IMR-90 (cell line): Measurements from ENCODE around the gene ATG101. TPM values are rescaled to one million over a fixed set of nuclear protein-coding genes. Genes with fewer than 3 reads are reported as not detected.

Experiments
- ATAC-seq: fragments of 200-7000 bp; cut with Tn5 transposase; 2 replicates; pipeline ENCODE4 v1.9.1; 2020; ENCODE audit warnings: low read depth, mild to moderate bottlenecking, moderate library complexity
- BruUV-seq: library from RNA; stranded (reverse); fragments of 400-500 nt; replicated peaks from 2 replicates; lab custom pipeline; 2021; lab: Mats Ljungman, UMichigan
- CTCF ChIA-PET: fragments of 300-600 bp; formaldehyde crosslinking; extraction: SDS; loops from one replicate; lab custom pipeline; 2021; ENCODE audit warnings: antibody characterized with exemption; lab: Yijun Ruan, JAX
- POLR2A ChIA-PET: fragments of 300-600 bp; sonication (Branson Sonifier 250); formaldehyde crosslinking; loops from one replicate; lab custom pipeline; 2022; ENCODE audit warnings: antibody characterized with exemption; ENCODE audit not compliant: unreplicated experiment; lab: Charles Lee
- DNase-seq: peaks from one replicate; pipeline ENCODE4 v3.0.0; 2013
- H2AFZ ChIP-seq: replicated peaks from 2 replicates; pipeline ENCODE3; 2013; ENCODE audit warnings: low read length, mild to moderate bottlenecking; ENCODE audit not compliant: poor library complexity
- H2AK5ac ChIP-seq: 2 replicates; pipeline ENCODE4 v1.6.1; 2013; ENCODE audit warnings: low read depth, low read length, inconsistent platforms
- H2AK9ac ChIP-seq: replicated peaks from 2 replicates; pipeline ENCODE3; 2013; ENCODE audit warnings: mild to moderate bottlenecking, low read depth, low read length, moderate library complexity; ENCODE audit not compliant: poor library complexity
- H2BK120ac ChIP-seq: 2 replicates; pipeline ENCODE4 v1.6.1; 2013; ENCODE audit warnings: low read depth, low read length, inconsistent platforms
- H2BK15ac ChIP-seq: 3 replicates; pipeline ENCODE4 v1.6.1; 2013; ENCODE audit warnings: low read depth, low read length, inconsistent platforms
- H2BK20ac ChIP-seq: 2 replicates; pipeline ENCODE4 v1.6.1; 2013; ENCODE audit warnings: low read depth, mild to moderate bottlenecking, inconsistent platforms, low read length, moderate library complexity
- H2BK5ac ChIP-seq: 2 replicates; pipeline ENCODE4 v1.6.1; 2013; ENCODE audit warnings: mild to moderate bottlenecking, low read depth, low read length, inconsistent platforms; ENCODE audit not compliant: poor library complexity, severe bottlenecking
- H3K14ac ChIP-seq: replicated peaks from 2 replicates; pipeline ENCODE4 v1.6.1; 2013; ENCODE audit warnings: low read depth, low read length, inconsistent platforms
- H3K18ac ChIP-seq: 2 replicates; pipeline ENCODE4 v1.6.1; 2013; ENCODE audit warnings: low read depth, low read length, control low read depth
- H3K23ac ChIP-seq: 2 replicates; pipeline ENCODE4 v1.6.1; 2013; ENCODE audit warnings: low read depth, low read length, inconsistent platforms
- H3K27ac ChIP-seq: 2 replicates; pipeline ENCODE4 v1.5.1; 2013; ENCODE audit warnings: mild to moderate bottlenecking, control low read depth, low read length; ENCODE audit not compliant: insufficient read depth
- H3K27me3 ChIP-seq: 2 replicates; pipeline ENCODE4 v1.6.1; 2013; ENCODE audit warnings: low read length; ENCODE audit not compliant: control insufficient read depth, insufficient read depth
- H3K36me3 ChIP-seq: 2 replicates; pipeline ENCODE4 v1.6.1; 2013; ENCODE audit warnings: low read length, mixed read lengths; ENCODE audit not compliant: control insufficient read depth, insufficient read depth
- H3K4ac ChIP-seq: 2 replicates; pipeline ENCODE4 v1.6.1; 2013; ENCODE audit warnings: low read depth, low read length, inconsistent platforms
- H3K4me1 ChIP-seq: 2 replicates; pipeline ENCODE4 v1.6.1; 2013; ENCODE audit warnings: low read length, mixed read lengths; ENCODE audit not compliant: control insufficient read depth, insufficient read depth
- H3K4me2 ChIP-seq: 2 replicates; pipeline ENCODE4 v1.6.1; 2013; ENCODE audit warnings: low read depth, mild to moderate bottlenecking, control low read depth, low read length, moderate library complexity
- H3K4me3 ChIP-seq: 2 replicates; pipeline ENCODE4 v1.5.1; 2013; ENCODE audit warnings: low read depth, mild to moderate bottlenecking, control low read depth, low read length, moderate library complexity; ENCODE audit not compliant: insufficient read depth
- H3K56ac ChIP-seq: 2 replicates; pipeline ENCODE4 v1.6.1; 2013; ENCODE audit warnings: low read length, inconsistent platforms; ENCODE audit not compliant: insufficient read depth; ENCODE audit errors: extremely low read depth
- H3K79me1 ChIP-seq, 2 experiments: 2 replicates each; pipeline ENCODE4 v1.6.1; 2013; ENCODE audit warnings: low read length in 2 of 2, inconsistent platforms in 1 of 2, low read depth in 1 of 2
- H3K9ac ChIP-seq: 2 replicates; pipeline ENCODE4 v1.6.1; 2013; ENCODE audit warnings: low read depth, low read length, control low read depth
- H3K9me1 ChIP-seq: 2 replicates; pipeline ENCODE4 v1.6.1; 2013; ENCODE audit warnings: low read length, inconsistent platforms; ENCODE audit not compliant: insufficient read depth
- H3K9me3 ChIP-seq: 2 replicates; pipeline ENCODE4 v1.6.1; 2013; ENCODE audit warnings: low read length; ENCODE audit not compliant: control insufficient read depth, insufficient read depth
- H4K20me1 ChIP-seq: 2 replicates; pipeline ENCODE4 v1.6.1; 2013; ENCODE audit warnings: low read length, inconsistent platforms; ENCODE audit not compliant: insufficient read depth
- H4K5ac ChIP-seq: 2 replicates; pipeline ENCODE4 v1.6.1; 2013; ENCODE audit warnings: mild to moderate bottlenecking, low read depth, low read length, control low read depth
- H4K8ac ChIP-seq, 2 experiments: 2 replicates each; pipeline ENCODE4 v1.6.1; 2013; ENCODE audit warnings: low read depth in 2 of 2, low read length in 2 of 2, control low read depth in 1 of 2, inconsistent platforms in 1 of 2
- H4K91ac ChIP-seq: 2 replicates; pipeline ENCODE4 v1.6.1; 2013; ENCODE audit warnings: low read depth, low read length, inconsistent platforms; ENCODE audit not compliant: insufficient read depth
- CTCF ChIP-seq: conservative IDR thresholded peaks from 2 replicates; pipeline ENCODE4 v1.5.1; 2012; ENCODE audit warnings: mild to moderate bottlenecking, low read depth, low read length, improper control_type of control experiment
- MAFK ChIP-seq: IDR thresholded peaks from 2 replicates; pipeline ENCODE4 v1.6.1; 2012; ENCODE audit warnings: low read depth, low read length, improper control_type of control experiment
- MAZ ChIP-seq: IDR thresholded peaks from 2 replicates; pipeline ENCODE4 v1.6.1; 2012; ENCODE audit warnings: low read depth, mild to moderate bottlenecking, low read length, improper control_type of control experiment, moderate library complexity, borderline replicate concordance
- POLR2A ChIP-seq: IDR thresholded peaks from 2 replicates; pipeline ENCODE4 v1.6.1; 2012; ENCODE audit warnings: mild to moderate bottlenecking, low read depth, low read length
- WGBS, 2 experiments: methylation state at CpG; one replicate each; pipeline versions ENCODE4 v1.1.5 to v1.1.7; 2013; ENCODE audit warnings: missing lambda C conversion rate in 2 of 2; ENCODE audit not compliant: insufficient read length in 1 of 2; ENCODE audit errors: extremely low coverage in 2 of 2; 5-methylcytosine and 5-hydroxymethylcytosine counted together
- dilution Hi-C: fragments of 300-500 bp; cut with HindIII; formaldehyde crosslinking; loops from one replicate; pipeline ENCODE4 v1.14.3; 2018; ENCODE audit warnings: low sequenced_read_pairs; ENCODE audit not compliant: unreplicated experiment
- in situ Hi-C: fragments of 300-500 bp; cut with MboI; formaldehyde crosslinking; loops from 3 replicates; pipeline ENCODE4 v1.14.3; 2019; ENCODE audit warnings: low sequenced_read_pairs, inconsistent platforms, mixed read lengths
- intact Hi-C: fragments of 100-400 bp; cut with micrococcal nuclease; formaldehyde crosslinking; loops from 2 replicates; pipeline ENCODE4 v1.10.0; 2022
- polyA plus RNA-seq, 3 experiments: library from polyadenylated mRNA; depleted of rRNA; stranded (reverse); fragments of >200 nt; gene quantifications; 2 replicates each; pipeline ENCODE4 v1.2.3, GENCODE V29; 2012; ENCODE audit warnings: low replicate concordance in 1 of 3
- total RNA-seq: library from RNA; depleted of rRNA; stranded (reverse); fragments of >200 nt; gene quantifications from 2 replicates; pipeline ENCODE4 v1.2.3, GENCODE V29; 2012

The ATG101 gene
- total and polyA plus RNA-seq, 2 of the 4 experiments (the other 2 are of a cell fraction): 93.9 to 167 TPM

- Histone ChIP-seq H2AFZ (no peak overlapping the region), H2AK5ac (no peak overlapping the region), H2BK5ac (no peak overlapping the region), H3K9me1 (peaks cover 14% of the 10 kb centered on the region; the same call in 1 of the 2 replicates), H3K4ac (no peak overlapping the region), H2AK9ac (no peak overlapping the region), H3K4me1 (peaks cover 18% of the 10 kb centered on the region), H3K27ac (0 out of 2 replicates have a peak overlapping the region, but pooled peaks have one; percentile 8), H3K79me1 (peaks cover 0 to 64% of the 10 kb centered on the region in 2 experiments; a peak in 2 of 4 replicates), H3K18ac (no peak overlapping the region), H3K9me3 (no peaks in the 10 kb centered on the region), H3K14ac (no peak overlapping the region), H4K91ac (no peak overlapping the region), H3K4me3 (peak overlapping the region; percentile 8), H4K8ac (no peak overlapping the region), H3K36me3 (peaks cover 38% of the 10 kb centered on the region), H2BK120ac (no peak overlapping the region), H3K9ac (peak overlapping the region; percentile 89), H3K4me2 (peak overlapping the region; percentile 82), H2BK20ac (no peak overlapping the region), H3K23ac (no peak overlapping the region), H4K20me1 (peaks cover 46% of the 10 kb centered on the region), H4K5ac (no peak overlapping the region), H3K56ac (no peak overlapping the region), H2BK15ac (no peak overlapping the region), H3K27me3 (no peaks in the 10 kb centered on the region)
- 79% methylated on average over 2 of the region's 9 CpGs; no CpG with 5 or more reads in 1 of the 2 experiments for WGBS, 2 experiments
- ChIA-PET CTCF (no interaction called here), POLR2A (no interaction called here)
- peak; percentile 64 for DNase-seq
- in situ Hi-C loops: no loop called here
- BruUV-seq: no TSS peak
- intact Hi-C loops: no loop called here
- TF ChIP-seq MAFK (0 out of 2 replicates have a peak, but pooled peaks have one; percentile 38), POLR2A (peak; percentile 77), MAZ (peak; percentile 93), CTCF (no peak)
- no peak for ATAC-seq
- dilution Hi-C loops: no loop called here
Observed at GRCh38 chr12:52053536-52054209, 16.1 kb upstream of the ATG101 start.
